Lung (tissue), 12 donors: ENCODE measurements around the gene NKAIN2. TPM values are rescaled to one million over a fixed set of nuclear protein-coding genes. Genes with fewer than 3 reads are reported as not detected.

ENCODE experiments used
- ATAC-seq: fragments of 200-7000 bp; cut with Tn5 transposase; one replicate; pipeline ENCODE4 v1.9.1; 2020; ENCODE audit warnings: moderate number of reproducible peaks; ENCODE audit not compliant: insufficient read depth, low FRiP score
- DNase-seq, 3 donors: peaks; one replicate each; pipeline ENCODE4 v3.0.0-alpha.2; 2013 to 2017
- H3K27ac ChIP-seq, 2 donors: one replicate each; pipeline ENCODE4 v1.5.1; 2013; ENCODE audit warnings: mild to moderate bottlenecking in 2 of 2, moderate library complexity in 2 of 2, control low read depth in 1 of 2, inconsistent platforms in 1 of 2, low read depth in 1 of 2, low read length in 1 of 2
- H3K27me3 ChIP-seq, 3 donors: one replicate each; pipeline ENCODE4 v1.5.1; 2013; ENCODE audit warnings: low read length in 2 of 3; ENCODE audit not compliant: control insufficient read depth in 3 of 3, insufficient read depth in 3 of 3
- H3K36me3 ChIP-seq, 4 donors: one replicate each; pipeline ENCODE4 v1.5.1; 2013; ENCODE audit warnings: low read length in 4 of 4, mild to moderate bottlenecking in 1 of 4, moderate library complexity in 1 of 4; ENCODE audit not compliant: control insufficient read depth in 4 of 4, insufficient read depth in 4 of 4
- H3K4me1 ChIP-seq, 5 donors: one replicate each; pipeline ENCODE4 v1.5.1; 2013; ENCODE audit warnings: low read length in 5 of 5, mild to moderate bottlenecking in 2 of 5, moderate library complexity in 1 of 5; ENCODE audit not compliant: control insufficient read depth in 5 of 5, insufficient read depth in 5 of 5
- H3K4me3 ChIP-seq: one replicate; pipeline ENCODE4 v1.5.1; 2013; ENCODE audit warnings: mild to moderate bottlenecking, control low read depth, moderate library complexity
- H3K9ac ChIP-seq, 2 donors: one replicate each; pipeline ENCODE4 v1.5.1; 2013; ENCODE audit warnings: low read length in 2 of 2, control low read depth in 1 of 2; ENCODE audit not compliant: insufficient read depth in 1 of 2
- H3K9me3 ChIP-seq, 4 donors: one replicate each; pipeline ENCODE4 v1.5.1; 2013; ENCODE audit warnings: low read length in 3 of 4, mild to moderate bottlenecking in 1 of 4, moderate library complexity in 1 of 4; ENCODE audit not compliant: control insufficient read depth in 4 of 4, insufficient read depth in 3 of 4
- WGBS, 2 donors: extraction: QIAGEN DNeasy Blood & Tissue Kit; methylation state at CpG; one replicate each; pipeline ENCODE4 v1.1.7; 2013; 5-methylcytosine and 5-hydroxymethylcytosine counted together
- polyA plus RNA-seq, 2 donors: library from polyadenylated mRNA; stranded (reverse); fragments of 200-250 nt; gene quantifications; one replicate each; pipeline ENCODE4 v1.2.1, GENCODE V29; 2013
- total RNA-seq, 2 donors: library from RNA; depleted of rRNA in 1 of 2; stranded (reverse); fragments of >200 nt in 1 of 2; gene quantifications; one replicate each; pipeline ENCODE4 v1.2.1, GENCODE V29; 2014 to 2021
- TF ChIP-seq, protein P1 (sequence below): IDR thresholded peaks from 2 replicates; pipeline ENCODE4 v1.5.1; 2012; ENCODE audit warnings: mild to moderate bottlenecking; ENCODE audit errors: control extremely low read depth, extremely low read depth
- donor health status: control.
- donor health status: control.
- donor health status: Bipolar disorder and iron deficiency.
- donor health status: healthy.
- donor health status: DM: yes; HTN: yes; CAD: no.

Gene NKAIN2
- total and polyA plus RNA-seq, 4 donors: 0.01 to 4.4 TPM; not detected in 2

DNA sequence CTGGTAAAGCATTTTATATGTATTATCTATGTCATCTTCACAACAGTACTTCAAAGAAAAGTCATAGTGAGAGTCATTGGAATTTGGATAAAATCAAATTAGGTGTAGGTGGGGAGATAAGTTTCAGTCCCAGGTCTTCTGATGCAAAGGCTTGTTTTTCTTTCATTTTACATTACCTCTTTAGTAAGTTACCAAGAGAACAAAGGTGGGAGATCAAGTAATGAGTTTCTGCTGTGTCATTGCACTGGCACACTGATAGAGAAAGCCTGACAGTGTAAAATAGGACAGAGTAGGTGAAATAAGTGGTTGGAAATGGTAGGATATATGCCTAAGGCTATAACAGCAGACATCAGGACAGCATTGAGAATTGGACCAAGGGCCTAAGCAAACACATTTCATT is 250.4 kb downstream of the NKAIN2 start:
- DNase-seq: no peak
- no peak for ATAC-seq
- H3K9ac ChIP-seq: no peak overlapping the region
- H3K4me1 ChIP-seq: peaks cover 0 to 9% (median 0%) of the 10 kb centered on the region in 5 donors
- H3K4me3 ChIP-seq: no peak overlapping the region
- H3K36me3 ChIP-seq: no peaks in the 10 kb centered on the region
- H3K9me3 ChIP-seq: no peaks in the 10 kb centered on the region
- TF ChIP-seq, protein P1, sequence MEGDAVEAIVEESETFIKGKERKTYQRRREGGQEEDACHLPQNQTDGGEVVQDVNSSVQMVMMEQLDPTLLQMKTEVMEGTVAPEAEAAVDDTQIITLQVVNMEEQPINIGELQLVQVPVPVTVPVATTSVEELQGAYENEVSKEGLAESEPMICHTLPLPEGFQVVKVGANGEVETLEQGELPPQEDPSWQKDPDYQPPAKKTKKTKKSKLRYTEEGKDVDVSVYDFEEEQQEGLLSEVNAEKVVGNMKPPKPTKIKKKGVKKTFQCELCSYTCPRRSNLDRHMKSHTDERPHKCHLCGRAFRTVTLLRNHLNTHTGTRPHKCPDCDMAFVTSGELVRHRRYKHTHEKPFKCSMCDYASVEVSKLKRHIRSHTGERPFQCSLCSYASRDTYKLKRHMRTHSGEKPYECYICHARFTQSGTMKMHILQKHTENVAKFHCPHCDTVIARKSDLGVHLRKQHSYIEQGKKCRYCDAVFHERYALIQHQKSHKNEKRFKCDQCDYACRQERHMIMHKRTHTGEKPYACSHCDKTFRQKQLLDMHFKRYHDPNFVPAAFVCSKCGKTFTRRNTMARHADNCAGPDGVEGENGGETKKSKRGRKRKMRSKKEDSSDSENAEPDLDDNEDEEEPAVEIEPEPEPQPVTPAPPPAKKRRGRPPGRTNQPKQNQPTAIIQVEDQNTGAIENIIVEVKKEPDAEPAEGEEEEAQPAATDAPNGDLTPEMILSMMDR: no peak
- no peaks in the 10 kb centered on the region for H3K27me3 ChIP-seq
- H3K27ac ChIP-seq: no peak overlapping the region

DNA sequence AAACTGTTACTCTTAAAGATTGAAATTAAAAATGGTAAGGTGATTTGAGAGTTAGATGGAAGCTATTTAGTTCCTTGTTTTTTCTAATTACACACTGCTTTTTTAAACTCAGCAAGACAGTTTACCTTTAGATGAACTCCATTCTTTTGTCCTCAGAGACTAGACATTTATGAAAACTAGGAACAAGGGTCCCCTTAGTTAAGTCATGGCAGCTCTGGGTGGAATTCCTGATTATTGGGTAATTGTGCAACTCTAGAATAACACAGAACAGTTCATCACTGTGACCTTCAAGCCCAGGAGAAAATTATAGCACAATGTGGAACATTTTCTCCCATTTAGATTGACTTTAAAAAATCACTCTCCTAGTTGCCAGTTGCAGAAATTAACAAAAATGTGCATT is 251.7 kb downstream of the NKAIN2 start:
- Histone ChIP-seq H3K4me3 (no peak overlapping the region), H3K9ac (no peak overlapping the region), H3K27me3 (no peaks in the 10 kb centered on the region), H3K36me3 (no peaks in the 10 kb centered on the region), H3K27ac (no peak overlapping the region), H3K9me3 (no peaks in the 10 kb centered on the region), H3K4me1 (peaks cover 0 to 9% (median 0%) of the 10 kb centered on the region in 5 donors)
- TF ChIP-seq, protein P1: no peak
- DNase-seq (no peak), ATAC-seq (no peak)

DNA sequence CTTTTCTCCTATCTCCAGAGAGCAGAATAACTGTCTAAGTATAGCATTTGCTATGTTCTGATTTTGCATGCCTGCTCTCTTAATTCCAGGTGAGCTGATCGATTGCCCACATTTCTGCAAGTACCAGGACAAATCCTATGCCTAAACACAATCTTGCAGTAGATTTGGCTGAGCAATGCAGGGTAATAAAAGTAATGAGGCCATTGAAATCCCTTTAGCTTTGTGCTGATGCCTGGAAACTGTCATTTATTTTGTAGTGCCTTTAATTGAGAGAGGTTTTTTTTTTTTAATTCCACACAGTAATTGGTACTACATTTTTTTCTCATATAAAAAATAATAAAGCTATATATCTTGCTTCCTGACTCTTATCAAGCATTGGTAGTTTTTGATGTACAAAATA is 252.3 kb downstream of the NKAIN2 start:
- peaks cover 0 to 9% (median 0%) of the 10 kb centered on the region in 5 donors for H3K4me1 ChIP-seq
- no peak overlapping the region for H3K4me3 ChIP-seq
- no peak overlapping the region for H3K27ac ChIP-seq
- TF ChIP-seq, protein P1: no peak
- WGBS, 2 donors: 77 to 90% methylated on average over 1 of the region's 1 CpG
- H3K9me3 ChIP-seq: no peaks in the 10 kb centered on the region
- DNase-seq (no peak), ATAC-seq (no peak)
- no peak overlapping the region for H3K9ac ChIP-seq
- no peaks in the 10 kb centered on the region for H3K36me3 ChIP-seq
- no peaks in the 10 kb centered on the region for H3K27me3 ChIP-seq

DNA sequence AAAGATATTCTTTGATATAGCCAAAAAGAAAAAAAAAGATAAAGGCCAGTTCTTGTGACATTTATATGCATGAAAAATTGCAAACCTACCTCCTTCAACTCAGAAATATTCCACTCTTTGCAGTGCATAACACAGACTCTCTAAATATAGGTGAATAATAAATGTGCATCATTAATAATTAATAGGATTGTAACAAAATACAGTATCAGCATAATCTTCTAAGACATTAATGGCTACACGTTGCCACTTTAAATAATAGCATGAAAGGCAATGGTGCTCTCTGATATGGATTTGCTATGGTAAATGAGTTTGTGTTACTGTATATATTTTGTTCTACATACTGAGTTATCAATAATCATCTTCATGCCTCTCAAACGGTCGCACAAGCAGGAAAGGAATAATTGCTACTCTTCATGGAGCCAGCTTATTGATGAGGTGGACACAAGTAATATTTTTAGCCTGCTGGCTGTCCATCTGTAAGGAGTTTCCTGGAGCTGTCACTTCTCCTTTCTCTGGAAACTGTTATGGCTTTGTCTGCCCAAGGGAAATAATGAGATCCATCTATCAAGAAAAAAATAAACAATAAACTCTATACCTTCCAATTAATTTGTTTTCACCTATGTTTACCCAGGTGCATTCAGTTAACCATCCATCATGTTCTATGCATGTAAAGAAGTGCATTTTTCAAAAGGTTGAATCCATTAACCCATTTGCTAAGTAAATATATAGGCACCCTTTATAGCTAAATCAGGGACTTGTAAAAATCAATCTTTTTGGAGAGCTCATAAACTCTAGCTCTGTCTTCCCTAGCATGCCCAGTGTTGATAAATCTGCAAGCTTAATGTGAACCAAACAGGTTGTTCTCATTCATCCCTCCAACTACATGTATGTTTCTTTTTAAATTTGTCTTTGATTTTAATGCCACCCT is 253.0 kb downstream of the NKAIN2 start:
- no peak overlapping the region for H3K4me3 ChIP-seq
- WGBS, 2 donors: 46 to 51% methylated on average over 3 of the region's 3 CpGs
- H3K4me1 ChIP-seq: peaks cover 0 to 9% (median 0%) of the 10 kb centered on the region in 5 donors
- DNase-seq (no peak), ATAC-seq (no peak)
- no peaks in the 10 kb centered on the region for H3K36me3 ChIP-seq
- H3K27me3 ChIP-seq: no peaks in the 10 kb centered on the region
- H3K27ac ChIP-seq: no peak overlapping the region
- TF ChIP-seq, protein P1: no peak
- no peak overlapping the region for H3K9ac ChIP-seq
- no peaks in the 10 kb centered on the region for H3K9me3 ChIP-seq
